Right atrium auricular region (tissue), 2 donors: Measurements from ENCODE around the gene FNDC1. TPM values are rescaled to one million over a fixed set of nuclear protein-coding genes. Genes with fewer than 3 reads are reported as not detected.
A peak's percentile ranks its signal among the peaks of the same experiment; 100 is the strongest.

Experiments
- DNase-seq: peaks from one replicate; pipeline ENCODE4 v3.0.0-alpha.2; 2019; ENCODE audit warnings: low spot score
- H3K27ac ChIP-seq, 2 donors: fragments of 200-600 bp; sonication (generic); 1 replicate in 1 of 2; 2 replicates in 1 of 2; pipeline ENCODE4 v1.5.1; 2016 to 2019
- H3K27me3 ChIP-seq, 2 donors: fragments of 200-600 bp; sonication (generic); one replicate each; pipeline versions ENCODE4 v1.5.1 to v1.6.0; 2017 to 2019
- H3K36me3 ChIP-seq: fragments of 200-600 bp; sonication (generic); one replicate; pipeline ENCODE4 v1.5.1; 2016
- H3K4me1 ChIP-seq, 2 donors: fragments of 200-600 bp; sonication (generic); one replicate each; pipeline versions ENCODE4 v1.5.1 to v1.6.0; 2017 to 2019
- H3K4me3 ChIP-seq, 2 donors: fragments of 200-600 bp; sonication (generic); 1 replicate in 1 of 2; 2 replicates in 1 of 2; pipeline ENCODE4 v1.5.1; 2017 to 2019; ENCODE audit warnings: mild to moderate bottlenecking in 1 of 2, moderate library complexity in 1 of 2
- H3K9me3 ChIP-seq, 2 donors: fragments of 200-600 bp; sonication (generic); one replicate each; pipeline ENCODE4 v1.5.1; 2019
- CTCF ChIP-seq, 2 donors: fragments of 200-600 bp; sonication (generic); IDR thresholded peaks; one replicate each; pipeline ENCODE4 v1.5.1; 2019; ENCODE audit warnings: antibody characterized with exemption in 2 of 2
- total RNA-seq, 2 donors: library from RNA; depleted of rRNA; stranded (reverse); fragments of >200 nt; gene quantifications; one replicate each; pipeline ENCODE4 v1.1.0, GENCODE V29; 2016

The FNDC1 gene
- total RNA-seq, 2 donors from 2014 or later, result 0.16 to 1.8 TPM

- Histone ChIP-seq H3K4me1 (no peaks in the 10 kb centered on the region), H3K9me3 (no peaks in the 10 kb centered on the region), H3K27me3 (no peaks in the 10 kb centered on the region), H3K27ac (no peak overlapping the region), H3K4me3 (no peak overlapping the region), H3K36me3 (no peaks in the 10 kb centered on the region)
- no peak for DNase-seq
- TF ChIP-seq CTCF (IDR thresholded peaks at IDR 0.05), result no peak
Observed at GRCh38 chr6:159196430-159196975, 27.3 kb downstream of the FNDC1 start.

GRCh38 chr6:159197251-159197650 is 28.1 kb downstream of the FNDC1 start:
- H3K4me1 ChIP-seq, result no peaks in the 10 kb centered on the region
- no peaks in the 10 kb centered on the region for H3K9me3 ChIP-seq
- H3K27me3 ChIP-seq, result no peaks in the 10 kb centered on the region
- no peaks in the 10 kb centered on the region for H3K36me3 ChIP-seq
- no peak overlapping the region for H3K27ac ChIP-seq
- no peak overlapping the region for H3K4me3 ChIP-seq
- no peak for TF ChIP-seq CTCF (IDR thresholded peaks at IDR 0.05)
- DNase-seq, result no peak

GRCh38 chr6:159201336-159201735 is 32.1 kb downstream of the FNDC1 start:
- no peaks in the 10 kb centered on the region for H3K27me3 ChIP-seq

GRCh38 chr6:159203304-159204005 is 34.3 kb downstream of the FNDC1 start:
- Histone ChIP-seq H3K9me3 (no peaks in the 10 kb centered on the region), H3K27ac (peak overlapping the region in 1 of 2 donors; percentile 5), H3K4me1 (no peaks in the 10 kb centered on the region), H3K4me3 (no peak overlapping the region), H3K36me3 (no peaks in the 10 kb centered on the region), H3K27me3 (no peaks in the 10 kb centered on the region)
- DNase-seq, result peak; percentile 69
- no peak for TF ChIP-seq CTCF (IDR thresholded peaks at IDR 0.05)

More at GRCh38 chr6:159201336-159201735, 32.1 kb downstream of the FNDC1 start:
- DNase-seq, result no peak
- no peak for TF ChIP-seq CTCF (IDR thresholded peaks at IDR 0.05)
- H3K36me3 ChIP-seq, result no peaks in the 10 kb centered on the region
- no peaks in the 10 kb centered on the region for H3K9me3 ChIP-seq
- H3K4me1 ChIP-seq, result no peaks in the 10 kb centered on the region
- no peak overlapping the region for H3K27ac ChIP-seq
- no peak overlapping the region for H3K4me3 ChIP-seq

GRCh38 chr6:159204605-159205004 is 35.4 kb downstream of the FNDC1 start:
- H3K9me3 ChIP-seq, result no peaks in the 10 kb centered on the region
- no peak overlapping the region for H3K4me3 ChIP-seq
- no peaks in the 10 kb centered on the region for H3K27me3 ChIP-seq
- H3K27ac ChIP-seq, result no peak overlapping the region
- H3K4me1 ChIP-seq, result no peaks in the 10 kb centered on the region
- H3K36me3 ChIP-seq, result no peaks in the 10 kb centered on the region
- no peak for TF ChIP-seq CTCF (IDR thresholded peaks at IDR 0.05)
- DNase-seq, result no peak
